HEK293 (cell line): ENCODE results near the gene LIN54.

Source experiments
- BCL11A ChIP-seq: fragments of 450-650 bp; formaldehyde crosslinking; IDR thresholded peaks from 2 replicates; pipeline ENCODE4 v1.5.1; 2016; ENCODE audit warnings: low read depth, missing biosample characterization, missing genetic modification characterization
- EGR2 ChIP-seq: fragments of 450-650 bp; formaldehyde crosslinking; IDR thresholded peaks from 2 replicates; pipeline ENCODE4 v1.5.1; 2016; ENCODE audit warnings: low read depth, missing biosample characterization, missing genetic modification characterization
- GLIS2 ChIP-seq: fragments of 450-650 bp; formaldehyde crosslinking; IDR thresholded peaks from 2 replicates; pipeline ENCODE4 v1.5.1; 2016; ENCODE audit warnings: missing biosample characterization, missing genetic modification characterization
- HIC1 ChIP-seq: fragments of 450-650 bp; formaldehyde crosslinking; IDR thresholded peaks from 2 replicates; pipeline ENCODE4 v1.5.1; 2016; ENCODE audit warnings: missing biosample characterization, missing genetic modification characterization
- IKZF3 ChIP-seq: fragments of 450-650 bp; IDR thresholded peaks from 2 replicates; pipeline ENCODE4 v1.5.0; 2018; ENCODE audit warnings: missing biosample characterization, mild to moderate bottlenecking, missing genetic modification characterization, moderate library complexity
- KLF7 ChIP-seq: fragments of 450-650 bp; formaldehyde crosslinking; IDR thresholded peaks from 2 replicates; pipeline ENCODE4 v1.5.1; 2016; ENCODE audit warnings: missing biosample characterization, missing genetic modification characterization, borderline replicate concordance
- PRDM1 ChIP-seq: fragments of 450-650 bp; formaldehyde crosslinking; IDR thresholded peaks from 2 replicates; pipeline ENCODE4; 2016; ENCODE audit warnings: missing biosample characterization, missing genetic modification characterization
- PRDM4 ChIP-seq: fragments of 450-650 bp; formaldehyde crosslinking; IDR thresholded peaks from 2 replicates; pipeline ENCODE4 v1.5.1; 2017; ENCODE audit warnings: missing biosample characterization, missing genetic modification characterization
- PRDM6 ChIP-seq: fragments of 450-650 bp; formaldehyde crosslinking; IDR thresholded peaks from 2 replicates; pipeline ENCODE4 v1.5.1; 2017; ENCODE audit warnings: missing biosample characterization, missing genetic modification characterization
- REPIN1 ChIP-seq: fragments of 450-650 bp; formaldehyde crosslinking; IDR thresholded peaks from 2 replicates; pipeline ENCODE4 v1.5.1; 2017; ENCODE audit warnings: missing biosample characterization, missing genetic modification characterization, low read depth
- WT1 ChIP-seq: fragments of 450-650 bp; formaldehyde crosslinking; IDR thresholded peaks from 2 replicates; pipeline ENCODE4 v1.5.1; 2016; ENCODE audit warnings: missing biosample characterization, missing genetic modification characterization
- ZBTB8A ChIP-seq: fragments of 450-650 bp; formaldehyde crosslinking; IDR thresholded peaks from 2 replicates; pipeline ENCODE4 v1.5.1; 2016; ENCODE audit warnings: missing biosample characterization, missing genetic modification characterization
- ZNF133 ChIP-seq: fragments of 450-650 bp; formaldehyde crosslinking; IDR thresholded peaks from 2 replicates; pipeline ENCODE4 v1.5.1; 2016; ENCODE audit warnings: missing biosample characterization, missing genetic modification characterization
- ZNF16 ChIP-seq: fragments of 450-650 bp; formaldehyde crosslinking; IDR thresholded peaks from 2 replicates; pipeline ENCODE4 v1.5.1; 2016; ENCODE audit warnings: low read depth, missing biosample characterization, missing genetic modification characterization
- ZNF223 ChIP-seq: fragments of 450-650 bp; formaldehyde crosslinking; IDR thresholded peaks from 2 replicates; pipeline ENCODE4 v1.5.1; 2016; ENCODE audit warnings: missing biosample characterization, missing genetic modification characterization
- ZNF23 ChIP-seq: fragments of 450-650 bp; formaldehyde crosslinking; IDR thresholded peaks from 2 replicates; pipeline ENCODE4 v1.5.1; 2016; ENCODE audit warnings: missing biosample characterization, missing genetic modification characterization, borderline replicate concordance
- ZNF24 ChIP-seq: fragments of 450-650 bp; formaldehyde crosslinking; IDR thresholded peaks from 2 replicates; pipeline ENCODE4 v1.5.1; 2016; ENCODE audit warnings: missing biosample characterization, missing genetic modification characterization
- ZNF416 ChIP-seq: fragments of 450-650 bp; formaldehyde crosslinking; IDR thresholded peaks from 2 replicates; pipeline ENCODE4 v1.5.1; 2016; ENCODE audit warnings: missing biosample characterization, missing genetic modification characterization
- ZNF530 ChIP-seq: fragments of 450-650 bp; formaldehyde crosslinking; IDR thresholded peaks from 2 replicates; pipeline ENCODE4 v1.5.1; 2016; ENCODE audit warnings: low read depth, missing biosample characterization, missing genetic modification characterization
- ZNF626 ChIP-seq: fragments of 450-650 bp; sonication (Bioruptor Pico); formaldehyde crosslinking; IDR thresholded peaks from 2 replicates; pipeline ENCODE4 v1.5.1; 2018; ENCODE audit warnings: missing biosample characterization, missing genetic modification characterization, inconsistent platforms
- ZNF747 ChIP-seq: fragments of 450-650 bp; formaldehyde crosslinking; IDR thresholded peaks from 2 replicates; pipeline ENCODE4 v1.5.1; 2016; ENCODE audit warnings: missing biosample characterization, missing genetic modification characterization
- ZNF76 ChIP-seq: fragments of 450-650 bp; formaldehyde crosslinking; IDR thresholded peaks from 2 replicates; pipeline ENCODE4; 2016; ENCODE audit warnings: low read depth, missing biosample characterization, missing genetic modification characterization, borderline replicate concordance
- ZNF843 ChIP-seq: fragments of 450-650 bp; formaldehyde crosslinking; IDR thresholded peaks from 2 replicates; pipeline ENCODE4 v1.5.1; 2016; ENCODE audit warnings: missing biosample characterization, missing genetic modification characterization
- TF ChIP-seq, protein P1 (sequence below): fragments of 450-650 bp; formaldehyde crosslinking; IDR thresholded peaks from 2 replicates; pipeline ENCODE4 v1.5.1; 2017; ENCODE audit warnings: missing biosample characterization, missing genetic modification characterization
- TF ChIP-seq, protein P2 (sequence below): fragments of 450-650 bp; formaldehyde crosslinking; IDR thresholded peaks from 2 replicates; pipeline ENCODE4 v1.5.1; 2017; ENCODE audit warnings: missing biosample characterization, mild to moderate bottlenecking, missing genetic modification characterization, moderate library complexity
- TF ChIP-seq, protein P3 (sequence below): fragments of 450-650 bp; formaldehyde crosslinking; IDR thresholded peaks from 2 replicates; pipeline ENCODE4 v1.5.1; 2016; ENCODE audit warnings: missing biosample characterization, missing genetic modification characterization
- TF ChIP-seq, protein P4 (sequence below): fragments of 450-650 bp; formaldehyde crosslinking; IDR thresholded peaks from 2 replicates; pipeline ENCODE4 v1.5.1; 2016; ENCODE audit warnings: missing biosample characterization, missing genetic modification characterization

LIN54 gene

GRCh38 chr4:82900066-82900410 is 110.6 kb downstream of the LIN54 start (continued):
- TF ChIP-seq PRDM4 (0 out of 2 replicates have a peak, but pooled peaks have one; percentile 23), ZBTB8A (tag by site-specific recombination) (no peak), WT1 (tag by site-specific recombination) (no peak), ZNF626 (no peak), ZNF416 (tag by site-specific recombination) (no peak), ZNF76 (peak; percentile 18; the same call in 1 of the 2 replicates), PRDM1 (tag by site-specific recombination) (no peak), BCL11A (no peak), IKZF3 (tag by site-specific recombination) (peak; percentile 14; the same call in 1 of the 2 replicates), ZNF23 (tag by site-specific recombination) (no peak), PRDM6 (no peak), EGR2 (tag by site-specific recombination) (no peak), ZNF747 (no peak), ZNF530 (no peak), REPIN1 (tag by site-specific recombination) (no peak), ZNF16 (tag by site-specific recombination) (no peak), ZNF133 (tag by site-specific recombination) (no peak), KLF7 (tag by site-specific recombination) (no peak), GLIS2 (tag by site-specific recombination) (no peak), ZNF24 (tag by site-specific recombination) (0 out of 2 replicates have a peak, but pooled peaks have one; percentile 19), HIC1 (tag by site-specific recombination) (no peak), ZNF843 (tag by site-specific recombination) (no peak), ZNF223 (tag by site-specific recombination) (no peak)
- TF ChIP-seq, protein P1, sequence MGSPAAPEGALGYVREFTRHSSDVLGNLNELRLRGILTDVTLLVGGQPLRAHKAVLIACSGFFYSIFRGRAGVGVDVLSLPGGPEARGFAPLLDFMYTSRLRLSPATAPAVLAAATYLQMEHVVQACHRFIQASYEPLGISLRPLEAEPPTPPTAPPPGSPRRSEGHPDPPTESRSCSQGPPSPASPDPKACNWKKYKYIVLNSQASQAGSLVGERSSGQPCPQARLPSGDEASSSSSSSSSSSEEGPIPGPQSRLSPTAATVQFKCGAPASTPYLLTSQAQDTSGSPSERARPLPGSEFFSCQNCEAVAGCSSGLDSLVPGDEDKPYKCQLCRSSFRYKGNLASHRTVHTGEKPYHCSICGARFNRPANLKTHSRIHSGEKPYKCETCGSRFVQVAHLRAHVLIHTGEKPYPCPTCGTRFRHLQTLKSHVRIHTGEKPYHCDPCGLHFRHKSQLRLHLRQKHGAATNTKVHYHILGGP (tag by site-specific recombination) = no peak
- TF ChIP-seq, protein P2, sequence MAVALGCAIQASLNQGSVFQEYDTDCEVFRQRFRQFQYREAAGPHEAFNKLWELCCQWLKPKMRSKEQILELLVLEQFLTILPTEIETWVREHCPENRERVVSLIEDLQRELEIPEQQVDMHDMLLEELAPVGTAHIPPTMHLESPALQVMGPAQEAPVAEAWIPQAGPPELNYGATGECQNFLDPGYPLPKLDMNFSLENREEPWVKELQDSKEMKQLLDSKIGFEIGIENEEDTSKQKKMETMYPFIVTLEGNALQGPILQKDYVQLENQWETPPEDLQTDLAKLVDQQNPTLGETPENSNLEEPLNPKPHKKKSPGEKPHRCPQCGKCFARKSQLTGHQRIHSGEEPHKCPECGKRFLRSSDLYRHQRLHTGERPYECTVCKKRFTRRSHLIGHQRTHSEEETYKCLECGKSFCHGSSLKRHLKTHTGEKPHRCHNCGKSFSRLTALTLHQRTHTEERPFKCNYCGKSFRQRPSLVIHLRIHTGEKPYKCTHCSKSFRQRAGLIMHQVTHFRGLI (tag by site-specific recombination) = 0 out of 2 replicates have a peak, but pooled peaks have one; percentile 19
- TF ChIP-seq, protein P3, sequence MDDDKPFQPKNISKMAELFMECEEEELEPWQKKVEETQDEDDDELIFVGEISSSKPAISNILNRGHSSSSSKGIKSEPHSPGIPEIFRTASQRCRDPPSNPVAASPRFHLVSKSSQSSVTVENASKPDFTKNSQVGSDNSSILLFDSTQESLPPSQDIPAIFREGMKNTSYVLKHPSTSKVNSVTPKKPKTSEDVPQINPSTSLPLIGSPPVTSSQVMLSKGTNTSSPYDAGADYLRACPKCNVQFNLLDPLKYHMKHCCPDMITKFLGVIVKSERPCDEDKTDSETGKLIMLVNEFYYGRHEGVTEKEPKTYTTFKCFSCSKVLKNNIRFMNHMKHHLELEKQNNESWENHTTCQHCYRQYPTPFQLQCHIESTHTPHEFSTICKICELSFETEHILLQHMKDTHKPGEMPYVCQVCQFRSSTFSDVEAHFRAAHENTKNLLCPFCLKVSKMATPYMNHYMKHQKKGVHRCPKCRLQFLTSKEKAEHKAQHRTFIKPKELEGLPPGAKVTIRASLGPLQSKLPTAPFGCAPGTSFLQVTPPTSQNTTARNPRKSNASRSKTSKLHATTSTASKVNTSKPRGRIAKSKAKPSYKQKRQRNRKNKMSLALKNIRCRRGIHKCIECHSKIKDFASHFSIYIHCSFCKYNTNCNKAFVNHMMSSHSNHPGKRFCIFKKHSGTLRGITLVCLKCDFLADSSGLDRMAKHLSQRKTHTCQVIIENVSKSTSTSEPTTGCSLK (tag by site-specific recombination) = no peak
- TF ChIP-seq, protein P4, sequence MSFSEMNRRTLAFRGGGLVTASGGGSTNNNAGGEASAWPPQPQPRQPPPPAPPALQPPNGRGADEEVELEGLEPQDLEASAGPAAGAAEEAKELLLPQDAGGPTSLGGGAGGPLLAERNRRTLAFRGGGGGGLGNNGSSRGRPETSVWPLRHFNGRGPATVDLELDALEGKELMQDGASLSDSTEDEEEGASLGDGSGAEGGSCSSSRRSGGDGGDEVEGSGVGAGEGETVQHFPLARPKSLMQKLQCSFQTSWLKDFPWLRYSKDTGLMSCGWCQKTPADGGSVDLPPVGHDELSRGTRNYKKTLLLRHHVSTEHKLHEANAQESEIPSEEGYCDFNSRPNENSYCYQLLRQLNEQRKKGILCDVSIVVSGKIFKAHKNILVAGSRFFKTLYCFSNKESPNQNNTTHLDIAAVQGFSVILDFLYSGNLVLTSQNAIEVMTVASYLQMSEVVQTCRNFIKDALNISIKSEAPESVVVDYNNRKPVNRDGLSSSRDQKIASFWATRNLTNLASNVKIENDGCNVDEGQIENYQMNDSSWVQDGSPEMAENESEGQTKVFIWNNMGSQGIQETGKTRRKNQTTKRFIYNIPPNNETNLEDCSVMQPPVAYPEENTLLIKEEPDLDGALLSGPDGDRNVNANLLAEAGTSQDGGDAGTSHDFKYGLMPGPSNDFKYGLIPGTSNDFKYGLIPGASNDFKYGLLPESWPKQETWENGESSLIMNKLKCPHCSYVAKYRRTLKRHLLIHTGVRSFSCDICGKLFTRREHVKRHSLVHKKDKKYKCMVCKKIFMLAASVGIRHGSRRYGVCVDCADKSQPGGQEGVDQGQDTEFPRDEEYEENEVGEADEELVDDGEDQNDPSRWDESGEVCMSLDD = no peak
